ENCODE results near the gene CLEC16A. TPM values are rescaled to one million over a fixed set of nuclear protein-coding genes. Genes with fewer than 3 reads are reported as not detected.

The CLEC16A gene
- total RNA-seq, 1 experiment from 2014 or later = 13.4 TPM

DNA sequence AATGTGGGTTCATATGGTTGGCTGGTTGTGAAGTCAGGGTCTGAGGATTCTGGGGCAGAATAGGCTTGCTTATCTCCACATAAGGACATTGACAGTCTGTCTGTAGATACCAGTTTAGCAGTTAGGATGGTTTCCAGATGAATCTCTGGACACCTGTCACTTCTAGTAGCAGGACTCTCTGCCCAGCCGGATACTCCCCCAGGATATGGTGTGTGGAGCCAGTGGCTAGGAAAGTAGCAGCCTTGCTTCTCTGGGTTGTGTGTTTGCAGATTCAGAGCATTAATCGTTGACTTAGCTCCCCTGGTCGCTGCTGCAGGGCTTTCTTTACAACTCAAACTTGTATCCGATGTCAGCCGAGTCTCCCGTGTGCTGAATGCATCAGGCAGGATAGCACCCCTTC is 45.2 kb downstream of the CLEC16A start:
- DNase-seq (ENCODE audit: low read depth) = no peak

DNA sequence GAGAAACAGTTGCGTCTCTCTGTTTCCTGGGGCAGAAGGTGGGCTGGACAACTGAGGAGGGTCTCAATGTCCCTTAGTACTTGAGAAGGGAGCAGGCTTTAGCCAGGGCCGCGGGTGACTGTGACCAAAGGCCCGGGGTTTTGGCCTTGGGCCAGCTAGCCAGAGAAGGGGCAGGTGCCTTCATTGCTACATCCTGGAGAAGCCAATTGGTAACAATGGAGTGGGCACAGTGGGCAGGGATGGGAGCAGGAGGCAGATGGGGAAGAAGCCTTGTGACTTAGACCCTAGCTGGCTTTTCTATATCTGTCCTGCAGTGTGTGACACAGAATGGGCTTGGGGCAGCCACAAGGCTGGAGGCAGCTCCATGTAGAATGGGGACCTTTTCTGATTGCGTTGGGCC is 46.0 kb downstream of the CLEC16A start:
- DNase-seq (ENCODE audit: low read depth) = no peak

DNA sequence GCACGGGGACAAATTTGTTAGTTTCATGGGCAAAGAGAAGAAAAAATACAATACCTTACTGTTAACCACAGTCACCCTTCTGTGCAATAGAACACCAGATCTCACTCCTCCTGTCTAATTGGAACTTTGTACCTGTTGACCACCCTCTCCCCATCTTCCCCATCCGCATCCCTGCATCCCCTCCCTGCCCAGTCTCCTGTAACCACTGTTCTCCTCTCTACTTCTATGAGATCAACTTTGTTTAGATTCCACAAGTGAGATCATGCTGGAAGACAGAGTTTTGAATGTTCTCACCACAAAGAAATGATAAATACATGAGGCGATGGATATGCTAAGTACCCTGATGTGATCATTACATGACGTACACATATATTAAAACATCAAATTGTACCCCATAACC is 47.7 kb downstream of the CLEC16A start:
- DNase-seq (ENCODE audit: low read depth) = peak; percentile 38

DNA sequence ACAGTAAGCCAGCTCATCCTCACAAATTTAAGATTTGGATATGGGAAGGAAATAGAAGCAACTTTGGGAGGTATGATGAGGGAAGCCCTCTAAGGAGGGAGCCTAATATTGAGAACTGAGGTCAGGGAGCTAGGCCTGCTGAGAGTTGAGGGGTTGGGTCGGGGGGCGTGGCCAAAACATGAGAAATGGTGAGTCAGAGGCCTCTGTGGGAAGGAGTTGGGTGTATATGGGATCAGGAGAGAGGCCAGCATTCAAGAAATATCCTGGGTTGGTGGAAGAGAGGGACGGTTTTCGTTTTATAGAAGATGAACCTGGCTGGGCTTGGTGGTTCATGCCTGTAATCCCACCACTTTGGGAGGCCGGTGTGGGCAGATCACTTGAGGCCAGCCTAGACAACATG is 48.4 kb downstream of the CLEC16A start:
- peak; percentile 83 for DNase-seq (ENCODE audit: low read depth)

DNA sequence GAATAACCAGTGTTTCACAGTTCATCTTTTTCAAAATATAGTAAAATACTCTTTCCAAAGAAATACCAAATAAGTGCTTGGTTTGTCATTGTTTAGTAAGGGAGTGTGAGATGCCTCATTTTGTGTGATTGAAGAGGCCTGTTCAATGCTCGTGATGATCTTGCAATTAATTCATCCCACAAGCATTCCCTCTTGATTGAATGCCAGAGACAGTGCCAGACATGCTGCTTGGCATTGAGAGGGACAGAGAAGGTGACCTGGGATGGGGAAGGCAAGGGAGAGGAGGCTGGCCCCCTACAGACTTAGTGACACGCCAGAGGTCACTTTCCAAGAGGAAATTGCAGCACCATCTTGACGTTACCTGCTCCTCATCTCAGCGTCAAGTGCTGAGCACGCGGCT is 49.3 kb downstream of the CLEC16A start:
- DNase-seq (ENCODE audit: low read depth) = no peak

DNA sequence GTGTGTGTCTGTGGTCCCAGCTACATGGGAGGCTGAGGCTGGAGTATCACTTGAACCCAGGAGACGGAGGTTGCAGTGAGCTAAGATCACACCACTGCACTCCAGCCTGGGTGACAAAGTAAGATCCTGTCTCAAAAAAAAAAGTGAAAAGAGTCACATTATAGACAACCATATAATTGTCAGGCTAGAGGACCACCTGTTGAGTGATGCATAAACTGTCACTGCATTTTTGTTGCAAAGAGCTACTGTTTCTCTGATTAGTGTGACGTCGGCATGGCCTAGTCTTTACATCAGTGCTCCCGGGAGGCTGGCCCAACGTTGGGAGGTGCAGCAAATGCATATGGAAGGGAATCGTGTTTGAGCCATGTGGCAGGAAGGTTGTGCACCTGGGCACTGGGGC is 50.2 kb downstream of the CLEC16A start:
- DNase-seq (ENCODE audit: low read depth) = no peak

DNA sequence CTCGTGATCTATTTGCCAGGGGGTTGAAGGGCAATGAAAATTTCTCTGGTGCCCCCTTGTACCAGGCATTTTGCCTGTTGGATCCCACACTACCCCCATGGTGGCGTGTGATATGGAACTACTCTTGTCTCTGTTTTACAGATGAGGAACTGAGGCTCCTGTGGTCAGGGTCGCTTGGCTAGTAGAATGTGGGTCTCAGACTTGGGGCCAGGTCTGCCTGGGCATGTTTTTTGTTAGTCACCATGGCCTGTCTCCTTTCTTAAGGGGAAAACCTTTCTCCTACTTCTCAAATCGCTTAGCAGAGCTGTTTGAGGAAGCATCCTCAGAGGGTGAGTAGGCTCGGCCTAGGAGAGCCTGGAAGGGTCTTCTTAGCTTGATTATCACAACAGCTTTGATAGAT is 51.2 kb downstream of the CLEC16A start:
- DNase-seq (ENCODE audit: low read depth) = no peak

DNA sequence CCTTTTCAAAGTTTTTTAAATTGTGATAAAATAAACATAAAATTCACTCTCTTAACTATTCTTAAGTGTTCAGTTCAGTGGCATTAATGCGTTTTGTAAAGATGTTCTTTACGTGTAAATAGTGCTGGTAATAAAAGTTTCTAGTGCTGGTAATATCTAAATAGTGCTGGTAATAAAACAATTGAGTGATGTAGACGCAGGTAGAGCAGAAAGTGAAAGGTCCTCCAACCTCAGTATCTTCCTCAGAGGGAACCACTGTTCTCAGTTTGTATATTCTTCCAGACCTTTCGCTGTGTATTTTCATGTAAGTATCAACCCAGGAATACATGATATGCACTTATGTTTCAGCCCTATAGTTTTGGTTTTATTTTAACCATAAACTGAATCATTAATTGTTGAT is 53.1 kb downstream of the CLEC16A start:
- no peak for DNase-seq (ENCODE audit: low read depth)

DNA sequence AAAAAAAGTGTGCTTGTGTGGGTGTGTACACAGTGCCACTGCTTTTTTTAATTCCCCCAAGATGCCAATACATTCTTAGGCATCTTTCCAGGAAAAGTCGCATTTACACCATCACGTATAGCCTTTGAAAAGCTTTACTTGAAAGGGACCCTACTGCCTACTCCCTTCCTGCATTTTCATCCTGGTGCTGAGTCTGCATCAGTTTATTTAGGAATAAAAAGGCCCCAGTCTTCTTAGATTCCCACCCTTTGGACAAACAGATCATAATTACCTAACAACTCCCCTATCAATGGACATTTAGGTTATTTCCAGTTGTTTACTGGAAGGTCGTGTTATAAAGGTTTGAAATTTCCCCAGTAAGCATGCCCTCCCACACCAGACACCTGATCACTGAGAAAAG is 54.9 kb downstream of the CLEC16A start:
- DNase-seq (ENCODE audit: low read depth) = no peak

DNA sequence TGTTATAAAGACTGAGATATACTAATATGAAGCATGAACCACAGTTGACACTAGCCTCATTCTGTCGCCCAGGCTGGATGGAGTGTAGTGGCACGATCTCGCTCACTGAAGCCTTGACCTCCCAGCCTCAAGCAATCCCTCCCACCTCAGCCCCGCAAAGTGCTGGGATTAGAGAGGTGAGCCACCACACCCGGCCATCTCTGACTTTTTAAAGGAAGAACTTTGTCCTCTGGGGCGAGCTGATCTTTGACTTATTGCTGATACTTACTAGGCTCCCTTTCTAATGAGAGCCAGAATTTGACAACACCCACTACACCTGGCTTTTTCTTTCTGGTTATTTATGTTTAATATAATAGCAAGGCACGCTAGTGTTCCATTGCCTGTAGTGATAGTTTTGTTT is 57.2 kb downstream of the CLEC16A start:
- DNase-seq (ENCODE audit: low read depth) = no peak

DNA sequence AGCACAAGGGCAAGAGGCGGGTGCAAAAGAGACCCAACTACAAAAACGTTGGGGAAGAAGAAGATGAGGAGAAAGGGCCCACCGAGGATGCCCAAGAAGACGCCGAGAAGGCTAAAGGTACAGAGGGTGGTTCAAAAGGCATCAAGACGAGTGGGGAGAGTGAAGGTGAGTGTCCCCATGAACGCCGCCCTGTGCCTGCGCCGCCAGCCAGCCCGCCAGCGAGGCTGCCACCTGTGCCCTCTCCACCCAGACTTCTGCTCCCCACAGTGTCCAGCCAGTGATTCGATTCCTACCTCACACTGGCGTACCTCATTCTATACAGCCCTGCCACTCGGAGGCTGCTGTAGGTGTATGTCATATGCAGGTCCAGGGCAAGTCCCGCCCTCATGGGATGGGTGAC is 58.8 kb downstream of the CLEC16A start:
- DNase-seq (ENCODE audit: low read depth) = no peak

DNA sequence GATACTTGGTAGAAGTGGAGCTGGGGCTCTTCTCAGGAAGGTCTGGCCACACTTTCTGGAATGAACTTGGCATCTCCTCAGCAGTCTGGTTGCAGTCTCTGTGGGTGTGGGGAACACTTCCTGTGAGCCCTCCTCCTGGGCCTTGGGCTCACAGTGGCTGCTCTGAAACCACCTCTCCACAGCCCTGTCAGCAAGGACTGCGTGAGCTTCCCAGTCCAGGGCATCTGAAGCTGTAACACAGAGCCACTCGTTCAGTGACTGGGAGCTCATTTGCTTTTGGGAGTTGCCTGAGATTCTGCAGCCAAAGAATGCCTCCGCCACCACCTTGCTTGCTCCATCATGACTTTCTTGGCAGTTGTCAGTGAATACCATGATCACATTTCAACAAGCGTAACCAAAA is 60.0 kb downstream of the CLEC16A start:
- DNase-seq (ENCODE audit: low read depth) = peak; percentile 26

DNA sequence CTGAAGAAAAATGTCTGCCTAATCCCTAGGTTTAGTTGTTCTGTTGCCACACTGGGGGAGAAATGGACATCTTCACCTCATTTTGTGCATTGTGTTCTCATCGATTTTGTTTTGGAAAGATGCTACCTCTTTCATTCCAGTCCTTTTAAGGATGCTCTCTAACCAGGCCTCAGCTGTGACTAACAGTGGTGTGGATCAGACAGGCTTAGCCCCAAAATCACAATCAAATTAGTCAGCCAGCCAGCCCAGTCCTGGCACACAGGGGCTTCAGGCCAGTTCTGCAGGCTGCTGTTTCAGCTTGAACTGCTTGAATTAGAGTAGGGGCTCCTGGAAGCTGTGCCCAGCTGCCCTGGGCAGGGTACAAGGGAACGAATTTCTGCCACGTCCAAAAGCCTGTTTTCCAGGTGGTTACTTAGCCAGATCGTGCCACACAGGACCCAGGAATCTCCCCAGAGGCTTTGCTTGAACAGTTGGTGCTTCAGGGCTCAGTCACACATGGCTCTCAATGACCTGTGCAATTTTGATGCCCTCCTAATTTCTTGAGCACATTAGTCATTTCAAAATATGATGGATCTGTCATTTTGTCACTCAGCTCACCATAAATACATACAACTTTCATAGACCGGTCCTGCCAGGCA is 60.7 kb downstream of the CLEC16A start:
- DNase-seq (ENCODE audit: low read depth) = peak; percentile 82

DNA sequence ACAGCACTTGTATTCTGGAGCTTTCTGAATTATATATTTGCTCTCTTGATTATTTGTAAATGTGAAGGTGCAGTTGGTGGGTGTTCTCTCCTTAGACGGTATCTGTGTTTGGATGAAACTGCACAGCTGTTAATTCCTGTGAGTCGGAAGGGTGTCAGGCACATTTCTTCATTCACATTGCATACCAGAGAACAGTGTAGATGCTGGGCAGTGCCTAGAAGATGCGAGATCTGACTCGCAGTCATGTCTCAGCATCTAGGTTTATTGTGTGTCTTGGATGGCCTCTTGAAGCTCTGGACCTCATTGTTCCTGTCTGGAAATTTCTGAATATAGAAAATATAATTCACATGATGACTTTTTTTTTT is 61.2 kb downstream of the CLEC16A start:
- peak; percentile 85 for DNase-seq (ENCODE audit: low read depth)

DNA sequence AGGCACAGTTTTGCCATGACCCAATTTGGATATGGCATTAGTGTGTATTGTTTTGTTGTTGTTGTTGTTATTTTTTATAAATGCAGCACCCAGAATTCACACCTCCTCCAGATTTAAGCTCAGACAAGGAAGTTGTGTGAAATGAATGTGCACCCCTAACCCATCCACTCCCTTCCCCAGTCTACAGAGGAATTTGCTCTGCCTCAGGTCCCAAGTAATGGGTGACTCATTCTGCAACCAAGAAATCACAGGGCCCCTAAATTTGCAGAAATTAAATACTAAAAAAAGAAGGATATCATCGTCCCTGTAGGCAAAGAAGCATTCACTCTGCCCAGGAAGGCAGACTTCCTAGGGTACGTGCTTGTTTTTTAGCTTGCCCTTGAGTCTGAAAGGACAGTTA is 62.3 kb downstream of the CLEC16A start:
- peak; percentile 26 for DNase-seq (ENCODE audit: low read depth)

DNA sequence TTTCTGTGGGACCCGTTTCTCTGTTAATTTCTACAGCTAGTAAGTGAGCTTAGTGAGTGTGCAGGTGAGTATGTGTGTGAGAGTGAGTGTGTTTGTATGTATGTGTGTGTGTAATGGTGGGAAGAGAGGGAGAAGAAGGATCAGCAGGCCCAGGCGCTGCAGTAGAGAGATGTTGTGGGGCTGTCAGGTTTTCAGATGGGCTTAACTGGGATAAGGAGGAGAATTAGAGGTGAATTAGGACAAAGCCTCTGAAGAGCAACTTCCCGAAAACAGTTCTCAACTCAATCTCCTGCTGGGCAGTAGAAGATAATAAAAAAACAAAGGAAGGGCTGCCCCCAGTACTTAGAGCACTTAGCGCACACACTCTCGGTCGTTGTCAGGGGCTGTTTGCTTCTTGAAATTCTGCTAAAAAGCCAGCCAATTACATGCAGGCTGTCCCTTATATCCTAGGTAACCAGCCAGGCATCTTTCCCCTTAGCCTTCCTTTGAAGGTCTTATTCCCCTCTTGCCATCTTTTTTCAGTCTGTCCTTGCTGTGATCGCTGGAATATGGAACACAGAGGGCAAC is 63.4 kb downstream of the CLEC16A start:
- no peak for DNase-seq (ENCODE audit: low read depth)

DNA sequence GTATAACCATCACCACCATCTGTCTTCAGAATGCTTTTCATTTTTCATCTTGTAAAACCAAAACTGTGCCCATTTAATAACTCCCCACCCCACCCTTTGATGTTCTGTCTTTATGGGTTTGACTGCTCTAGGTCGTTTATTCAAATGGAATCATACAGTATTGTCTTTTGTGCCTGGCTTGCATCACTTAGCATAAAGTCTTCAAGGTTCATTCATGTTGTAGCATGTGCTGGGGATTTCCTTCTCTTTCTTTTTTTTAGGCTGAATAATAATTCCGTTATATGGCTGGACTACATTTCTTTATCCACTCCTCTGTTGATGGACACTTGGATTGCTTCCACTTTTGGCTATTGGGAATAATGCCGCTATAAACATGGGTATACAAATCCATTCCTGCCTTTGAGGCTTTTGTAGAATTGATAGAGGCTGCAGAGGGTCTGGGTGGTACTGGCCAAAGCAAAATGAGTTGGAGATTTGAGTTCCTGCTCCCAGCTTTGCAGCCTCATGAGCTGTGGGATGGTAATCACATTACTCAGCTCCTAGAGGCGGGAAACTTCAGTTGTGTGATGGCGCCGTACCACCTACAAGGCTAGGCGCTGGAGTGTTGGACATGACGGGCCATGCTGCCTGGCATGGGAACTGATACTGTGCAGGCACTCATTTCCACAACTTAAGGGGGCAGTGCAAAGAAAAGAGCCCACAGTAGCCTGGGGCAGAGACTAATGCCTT is 64.8 kb downstream of the CLEC16A start:
- DNase-seq (ENCODE audit: low read depth) = no peak

DNA sequence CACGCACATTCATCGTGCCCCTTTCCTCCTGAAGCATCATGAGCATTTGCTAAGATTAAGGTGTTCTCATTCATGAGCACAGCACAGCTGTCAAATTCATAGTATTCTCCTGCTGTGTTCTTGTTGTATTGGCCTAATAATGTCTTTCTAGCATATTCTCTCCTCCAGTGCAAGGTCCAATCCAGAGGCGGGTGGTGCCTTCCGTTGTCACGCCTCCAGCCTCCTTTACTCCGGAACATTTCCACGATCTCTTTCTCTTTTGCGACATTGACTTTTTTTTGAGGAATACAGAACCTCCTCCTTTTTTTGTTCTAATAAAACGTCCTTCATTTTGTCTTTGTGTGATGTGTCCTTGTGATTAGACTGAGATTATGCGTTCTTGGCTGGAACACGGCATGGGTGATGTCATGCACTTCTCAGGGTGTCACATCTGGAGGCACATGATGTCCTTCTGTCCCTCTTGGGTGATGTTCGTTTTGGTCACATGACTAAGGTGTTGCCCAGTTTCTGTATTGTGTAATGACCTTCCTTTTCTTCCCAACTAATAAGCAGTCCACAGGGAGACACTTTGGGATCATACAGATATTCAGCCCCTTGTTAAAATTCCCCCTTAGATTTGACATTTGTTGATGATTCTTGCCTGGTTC is 66.3 kb downstream of the CLEC16A start:
- DNase-seq (ENCODE audit: low read depth) = no peak

DNA sequence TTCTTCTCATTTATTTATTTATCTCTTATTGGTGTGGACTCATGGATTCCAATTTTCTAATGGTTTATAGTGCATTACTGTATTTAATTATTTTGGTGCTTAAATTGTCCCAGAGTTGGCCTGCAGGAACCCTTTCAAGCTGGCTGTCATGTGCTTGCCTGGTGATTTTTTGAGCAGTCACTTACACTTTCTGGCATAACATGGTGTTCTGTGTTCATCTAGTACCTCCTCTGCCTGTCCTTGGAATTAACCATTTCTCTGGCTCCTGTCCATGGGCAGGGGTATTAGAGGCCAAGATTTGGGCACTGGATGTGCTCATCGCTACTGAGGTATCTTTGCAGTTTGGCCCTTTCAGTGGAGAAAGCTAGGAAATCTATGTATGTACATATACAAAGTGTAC is 67.0 kb downstream of the CLEC16A start:
- no peak for DNase-seq (ENCODE audit: low read depth)

DNA sequence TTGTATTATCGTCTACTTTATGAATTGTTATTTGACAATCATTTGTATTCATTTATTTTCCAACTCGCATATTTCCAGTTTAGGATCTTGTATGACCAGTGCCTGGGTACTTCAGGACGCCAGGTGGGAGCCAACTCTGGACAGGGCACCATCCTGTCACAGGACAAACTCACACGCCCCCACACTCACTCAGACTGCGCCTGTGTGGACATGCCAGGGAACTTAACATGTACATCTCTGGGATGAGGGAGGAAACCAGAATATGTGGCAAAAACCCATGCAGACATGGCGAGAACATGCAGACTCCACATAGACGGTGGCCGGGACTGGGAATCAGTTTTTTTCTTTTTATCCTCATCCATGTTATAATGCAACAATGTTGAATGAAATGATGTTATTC is 68.5 kb downstream of the CLEC16A start:
- DNase-seq (ENCODE audit: low read depth) = no peak

DNA sequence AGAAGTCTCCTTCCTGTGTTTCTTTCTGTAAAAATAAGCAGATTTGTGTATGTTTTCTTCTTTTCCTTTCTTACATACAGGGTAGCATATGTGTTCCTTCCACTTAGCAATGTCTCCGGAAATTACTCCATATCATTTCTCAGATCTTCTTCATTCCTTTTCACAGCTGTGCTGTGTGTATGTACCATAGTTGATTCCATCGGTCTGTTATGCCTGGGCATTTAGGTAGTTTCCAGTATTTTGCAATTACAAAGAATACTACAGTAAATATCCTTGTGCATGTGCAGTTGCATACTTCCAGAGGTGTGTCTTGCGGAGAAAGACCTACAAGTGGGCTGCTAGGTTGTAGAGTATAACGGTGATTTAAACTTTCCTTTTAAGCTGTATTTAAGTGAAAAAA is 69.8 kb downstream of the CLEC16A start:
- no peak for DNase-seq (ENCODE audit: low read depth)

DNA sequence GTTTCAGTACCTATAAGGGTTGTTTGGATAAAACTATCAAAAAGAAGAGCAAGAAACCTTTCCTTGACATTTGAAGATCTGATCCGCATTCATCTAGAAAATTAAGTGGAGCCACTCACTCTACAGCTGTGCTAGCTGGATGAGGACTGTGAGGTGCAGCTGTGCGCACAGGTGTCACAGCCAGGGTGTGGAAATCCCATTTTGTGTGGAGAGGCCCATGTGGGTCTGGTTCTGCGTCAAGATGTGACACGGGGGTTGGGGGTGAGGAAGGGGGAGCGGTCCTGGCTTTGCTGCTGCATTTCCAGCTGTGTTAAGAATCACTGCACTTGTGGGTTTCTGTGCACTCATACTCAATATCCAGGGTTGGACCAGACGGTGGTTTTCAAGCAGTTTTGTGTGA is 70.7 kb downstream of the CLEC16A start:
- DNase-seq (ENCODE audit: low read depth) = no peak

DNA sequence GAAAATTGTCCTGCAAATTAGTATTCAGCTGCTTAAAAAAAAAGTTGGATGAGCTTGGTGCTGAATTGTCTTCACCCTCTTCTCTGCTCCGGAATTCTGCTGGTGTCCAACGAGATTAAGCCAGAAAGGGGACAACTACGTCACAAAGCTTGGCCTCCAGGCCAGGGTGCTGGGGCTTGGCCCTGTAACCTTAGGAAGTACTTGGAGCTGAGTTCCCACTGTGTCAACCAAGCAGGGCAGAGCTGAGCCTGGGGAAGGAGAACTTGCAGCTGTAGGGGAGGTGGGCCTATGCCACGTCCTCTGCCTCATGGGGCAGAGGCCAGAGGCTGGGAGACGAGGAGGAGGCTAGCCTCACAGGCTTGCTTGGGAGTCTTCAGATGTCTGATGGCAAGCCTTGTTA is 71.2 kb downstream of the CLEC16A start:
- no peak for DNase-seq (ENCODE audit: low read depth)

Measured in LHCN-M2 (cell line).